K562 (cell line): ENCODE results near the gene DHPS. TPM values are rescaled to one million over a fixed set of nuclear protein-coding genes. Genes with fewer than 3 reads are reported as not detected.

Source experiments
- BRCA1 ChIP-seq, 2 experiments: fragments of 450-650 bp in 1 of 2; sonication (generic) in 1 of 2; formaldehyde crosslinking in 1 of 2; IDR thresholded peaks; 2 replicates each; pipeline versions ENCODE4 v1.5.0 to v1.6.1; 2017 to 2020; ENCODE audit warnings: mild to moderate bottlenecking in 1 of 2, missing genetic modification reagents in 1 of 2
- DMBX1 ChIP-seq: fragments of 250-450 bp; sonication (Bioruptor Pico); IDR thresholded peaks from 2 replicates; pipeline ENCODE4 v1.8.0; 2022; ENCODE audit warnings: inconsistent platforms, mild to moderate bottlenecking, moderate library complexity, borderline replicate concordance
- ESRRA ChIP-seq: fragments of 450-650 bp; IDR thresholded peaks from 2 replicates; pipeline ENCODE4 v1.6.1; 2014; ENCODE audit warnings: low read depth, mild to moderate bottlenecking, moderate library complexity, borderline replicate concordance
- ESRRB ChIP-seq: fragments of 250-450 bp; sonication (Bioruptor Pico); IDR thresholded peaks from 2 replicates; pipeline ENCODE4 v1.5.0; 2020; ENCODE audit warnings: mild to moderate bottlenecking, moderate library complexity, borderline replicate concordance
- ETS2 ChIP-seq: IDR thresholded peaks from 2 replicates; pipeline ENCODE4 v1.6.1; 2016; ENCODE audit warnings: borderline replicate concordance, missing genetic modification characterization, mild to moderate bottlenecking, moderate library complexity, missing compliant biosample characterization; ENCODE audit not compliant: poor library complexity, severe bottlenecking
- FIP1L1 ChIP-seq: fragments of 200-400 bp; formaldehyde crosslinking; IDR thresholded peaks from 2 replicates; pipeline ENCODE4 v1.6.1; 2018; ENCODE audit warnings: mild to moderate bottlenecking, low read depth, low read length; ENCODE audit not compliant: poor library complexity, severe bottlenecking
- FOXJ3 ChIP-seq: sonication (generic); formaldehyde crosslinking; IDR thresholded peaks from 2 replicates; pipeline ENCODE4 v1.4.0; 2020; ENCODE audit warnings: mild to moderate bottlenecking, missing genetic modification reagents
- HNRNPK ChIP-seq: fragments of 200-400 bp; formaldehyde crosslinking; IDR thresholded peaks from one replicate; pipeline ENCODE4 v1.6.1; 2018; ENCODE audit warnings: mild to moderate bottlenecking, low read depth, low read length; ENCODE audit not compliant: poor library complexity, severe bottlenecking
- MEIS2 ChIP-seq: fragments of 450-650 bp; IDR thresholded peaks from 2 replicates; pipeline ENCODE4 v1.6.1; 2014; ENCODE audit warnings: mild to moderate bottlenecking; ENCODE audit not compliant: partially characterized antibody
- NCOR1 ChIP-seq: fragments of 450-650 bp; IDR thresholded peaks from 2 replicates; pipeline ENCODE4 v1.6.1; 2016; ENCODE audit warnings: mild to moderate bottlenecking, moderate library complexity
- TBL1XR1 ChIP-seq, 2 experiments: IDR thresholded peaks; 2 replicates each; pipeline ENCODE4 v1.6.1; 2012; ENCODE audit warnings: improper control_type of control experiment in 2 of 2, low read length in 2 of 2, mild to moderate bottlenecking in 1 of 2
- ZNF551 ChIP-seq: fragments of 250-450 bp; sonication (Bioruptor Pico); IDR thresholded peaks from 2 replicates; pipeline ENCODE4 v1.5.0; 2021; ENCODE audit warnings: mild to moderate bottlenecking, moderate library complexity
- ZNF644 ChIP-seq: fragments of 200-800 bp; sonication (Bioruptor generic); IDR thresholded peaks from 2 replicates; pipeline ENCODE4 v1.6.1; 2016; ENCODE audit warnings: low read depth, missing genetic modification characterization, missing compliant biosample characterization
- polyA plus RNA-seq, 8 experiments: library from polyadenylated mRNA; depleted of rRNA in 4 of 8; stranded (reverse) in 5 of 8; unstranded in 3 of 8; fragments of >200 nt; fragmentation: Nextera tagmentation in 2 of 8; fragmentation: Illumina TruSeq in 1 of 8; extraction: Ambion mirVana in 2 of 8; extraction: Trizol in 1 of 8; gene quantifications; 2 replicates each; pipeline versions ENCODE4 v1.2.1 to v1.2.3, GENCODE V29; 2011 to 2014; ENCODE audit warnings: inconsistent platforms in 1 of 8, missing spikeins in 1 of 8
- total RNA-seq, 7 experiments: library from RNA; depleted of rRNA in 6 of 7; stranded (reverse); fragments of >200 nt in 6 of 7; fragmentation: Illumina TruSeq in 2 of 7; extraction: Trizol in 2 of 7; gene quantifications; 2 replicates each; pipeline versions ENCODE4 v1.2.1 to v1.2.3, GENCODE V29; 2011 to 2021; ENCODE audit warnings: low replicate concordance in 1 of 7
- TF ChIP-seq, protein P1 (sequence below): fragments of 450-650 bp; formaldehyde crosslinking; IDR thresholded peaks from 2 replicates; pipeline ENCODE4 v1.4.0; 2020; ENCODE audit warnings: mild to moderate bottlenecking
- TF ChIP-seq, protein P2 (sequence below), 2 experiments: fragments of 450-650 bp; formaldehyde crosslinking in 1 of 2; IDR thresholded peaks; 2 replicates each; pipeline versions ENCODE4 v1.4.0 to v1.6.1; 2014 to 2020; ENCODE audit warnings: mild to moderate bottlenecking in 2 of 2, borderline replicate concordance in 1 of 2, low read depth in 1 of 2

DHPS gene
- total and polyA plus RNA-seq, 9 of the 15 experiments (the other 6 are each of a cell fraction or from before 2014, with no cell fraction given) = 47.1 to 110 (median 79.9) TPM

DNA sequence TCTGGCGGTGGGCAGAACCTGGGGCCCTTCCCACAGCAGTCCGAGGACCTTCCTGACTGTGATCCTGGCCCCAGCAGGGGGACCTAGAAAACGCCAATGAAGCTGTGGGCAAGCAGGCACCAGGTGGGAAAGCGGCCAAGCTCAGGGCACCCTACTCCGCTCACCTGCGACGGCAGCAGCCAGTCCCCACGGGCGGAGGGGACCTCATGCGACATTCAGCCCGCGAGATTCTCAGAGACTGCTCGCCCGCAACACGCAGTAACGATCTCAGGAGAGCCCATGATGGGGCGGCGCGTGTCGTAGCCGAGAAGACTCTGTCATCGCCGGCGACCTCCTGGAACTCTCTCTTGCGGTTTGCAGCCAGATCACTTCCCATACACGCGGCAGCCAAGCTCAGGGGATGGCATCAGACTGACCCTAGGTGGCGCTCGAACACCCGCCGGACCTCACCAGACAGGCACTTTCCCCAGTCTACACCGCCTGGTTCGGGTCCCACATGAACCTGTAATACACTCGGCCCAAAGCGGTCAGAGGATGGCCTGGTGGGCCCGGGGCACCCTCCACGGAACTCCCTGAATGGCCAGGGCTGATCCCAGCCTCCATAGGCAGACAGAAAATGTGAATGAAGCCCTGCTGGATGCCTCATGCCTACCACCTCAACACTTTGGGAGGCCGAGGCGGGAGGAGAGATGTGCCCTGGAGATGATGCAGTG lies 41.6 kb downstream of the DHPS start (continued):
- TF ChIP-seq BRCA1 (IDR thresholded peaks at IDR 0.05) = no peak
- no peak for TF ChIP-seq BRCA1 (CRISPR knock-in tag; IDR thresholded peaks at IDR 0.05)
- no peak for TF ChIP-seq NCOR1
- no peak for TF ChIP-seq ZNF551 (CRISPR knock-in tag)
- peak; percentile 81; the same call in 1 of the 2 replicates for TF ChIP-seq ESRRA
- TF ChIP-seq HNRNPK = no peak
- TF ChIP-seq DMBX1 = no peak
- no peak for TF ChIP-seq FOXJ3 (CRISPR knock-in tag)
- TF ChIP-seq, protein P1, sequence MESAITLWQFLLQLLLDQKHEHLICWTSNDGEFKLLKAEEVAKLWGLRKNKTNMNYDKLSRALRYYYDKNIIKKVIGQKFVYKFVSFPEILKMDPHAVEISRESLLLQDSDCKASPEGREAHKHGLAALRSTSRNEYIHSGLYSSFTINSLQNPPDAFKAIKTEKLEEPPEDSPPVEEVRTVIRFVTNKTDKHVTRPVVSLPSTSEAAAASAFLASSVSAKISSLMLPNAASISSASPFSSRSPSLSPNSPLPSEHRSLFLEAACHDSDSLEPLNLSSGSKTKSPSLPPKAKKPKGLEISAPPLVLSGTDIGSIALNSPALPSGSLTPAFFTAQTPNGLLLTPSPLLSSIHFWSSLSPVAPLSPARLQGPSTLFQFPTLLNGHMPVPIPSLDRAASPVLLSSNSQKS (CRISPR knock-in tag) = no peak
- TF ChIP-seq ESRRB (CRISPR knock-in tag) = no peak
- TF ChIP-seq FIP1L1 = peak; percentile 39
- no peak for TF ChIP-seq ETS2
- TF ChIP-seq ZNF644 (tag) = no peak
- no peak for TF ChIP-seq TBL1XR1 (IDR thresholded peaks at IDR 0.05; ENCODE audit: low read length in 2 of 2)
- peak; percentile 68 for TF ChIP-seq MEIS2
- TF ChIP-seq, protein P2, sequence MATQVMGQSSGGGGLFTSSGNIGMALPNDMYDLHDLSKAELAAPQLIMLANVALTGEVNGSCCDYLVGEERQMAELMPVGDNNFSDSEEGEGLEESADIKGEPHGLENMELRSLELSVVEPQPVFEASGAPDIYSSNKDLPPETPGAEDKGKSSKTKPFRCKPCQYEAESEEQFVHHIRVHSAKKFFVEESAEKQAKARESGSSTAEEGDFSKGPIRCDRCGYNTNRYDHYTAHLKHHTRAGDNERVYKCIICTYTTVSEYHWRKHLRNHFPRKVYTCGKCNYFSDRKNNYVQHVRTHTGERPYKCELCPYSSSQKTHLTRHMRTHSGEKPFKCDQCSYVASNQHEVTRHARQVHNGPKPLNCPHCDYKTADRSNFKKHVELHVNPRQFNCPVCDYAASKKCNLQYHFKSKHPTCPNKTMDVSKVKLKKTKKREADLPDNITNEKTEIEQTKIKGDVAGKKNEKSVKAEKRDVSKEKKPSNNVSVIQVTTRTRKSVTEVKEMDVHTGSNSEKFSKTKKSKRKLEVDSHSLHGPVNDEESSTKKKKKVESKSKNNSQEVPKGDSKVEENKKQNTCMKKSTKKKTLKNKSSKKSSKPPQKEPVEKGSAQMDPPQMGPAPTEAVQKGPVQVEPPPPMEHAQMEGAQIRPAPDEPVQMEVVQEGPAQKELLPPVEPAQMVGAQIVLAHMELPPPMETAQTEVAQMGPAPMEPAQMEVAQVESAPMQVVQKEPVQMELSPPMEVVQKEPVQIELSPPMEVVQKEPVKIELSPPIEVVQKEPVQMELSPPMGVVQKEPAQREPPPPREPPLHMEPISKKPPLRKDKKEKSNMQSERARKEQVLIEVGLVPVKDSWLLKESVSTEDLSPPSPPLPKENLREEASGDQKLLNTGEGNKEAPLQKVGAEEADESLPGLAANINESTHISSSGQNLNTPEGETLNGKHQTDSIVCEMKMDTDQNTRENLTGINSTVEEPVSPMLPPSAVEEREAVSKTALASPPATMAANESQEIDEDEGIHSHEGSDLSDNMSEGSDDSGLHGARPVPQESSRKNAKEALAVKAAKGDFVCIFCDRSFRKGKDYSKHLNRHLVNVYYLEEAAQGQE (IDR thresholded peaks at IDR 0.05; ENCODE audit: borderline replicate concordance) = peak; percentile 42; the same call in 1 of the 2 replicates
- TF ChIP-seq, protein P2 (CRISPR knock-in tag; IDR thresholded peaks at IDR 0.05; ENCODE audit: low read depth) = no peak
